HG02642 (cell line): Measurements from ENCODE around the gene ATRN.
"Not testable (repeated sequence)": the region's sequence is repeated elsewhere in the genome, so short reads cannot be mapped to it uniquely, and the experiment has no call there.

Source experiments
- ATAC-seq: cut with Tn5 transposase; IDR thresholded peaks from one replicate; pipeline ENCODE4 v1.9.1; 2021; ENCODE audit warnings: mild to moderate bottlenecking; ENCODE audit not compliant: unreplicated experiment, poor library complexity

Gene ATRN

DNA sequence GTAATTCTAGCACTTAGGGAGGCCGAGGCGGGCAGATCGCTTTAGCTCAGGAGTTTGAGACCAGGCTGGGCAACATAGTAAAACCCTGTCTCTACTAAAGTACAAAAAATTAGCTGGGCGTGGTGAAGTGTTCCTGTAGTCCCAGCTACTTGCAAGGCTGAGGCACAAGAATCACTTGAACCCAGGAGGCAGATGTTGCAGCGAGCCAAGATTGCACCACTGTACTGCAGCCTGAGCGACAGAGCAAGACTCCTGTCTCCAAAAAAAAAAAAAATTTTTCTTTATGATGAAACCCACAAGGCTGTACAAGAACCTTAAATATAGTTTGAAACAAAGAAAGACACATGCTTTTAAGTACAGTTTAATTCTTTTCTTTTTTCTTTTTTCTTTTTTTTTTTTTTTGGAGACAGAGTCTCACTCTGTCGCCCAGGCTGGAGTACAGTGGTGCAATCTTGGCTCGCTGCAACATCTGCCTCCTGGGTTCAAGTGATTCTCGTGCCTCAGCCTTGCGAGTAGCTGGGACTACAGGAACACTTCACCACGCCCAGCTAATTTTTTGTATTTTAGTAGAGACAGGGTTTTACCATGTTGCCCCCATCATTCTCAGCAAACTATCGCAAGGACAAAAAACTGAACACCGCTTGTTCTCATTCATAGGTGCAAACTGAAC lies 144.5 kb downstream of the ATRN start:
- not testable (repeated sequence) for ATAC-seq

DNA sequence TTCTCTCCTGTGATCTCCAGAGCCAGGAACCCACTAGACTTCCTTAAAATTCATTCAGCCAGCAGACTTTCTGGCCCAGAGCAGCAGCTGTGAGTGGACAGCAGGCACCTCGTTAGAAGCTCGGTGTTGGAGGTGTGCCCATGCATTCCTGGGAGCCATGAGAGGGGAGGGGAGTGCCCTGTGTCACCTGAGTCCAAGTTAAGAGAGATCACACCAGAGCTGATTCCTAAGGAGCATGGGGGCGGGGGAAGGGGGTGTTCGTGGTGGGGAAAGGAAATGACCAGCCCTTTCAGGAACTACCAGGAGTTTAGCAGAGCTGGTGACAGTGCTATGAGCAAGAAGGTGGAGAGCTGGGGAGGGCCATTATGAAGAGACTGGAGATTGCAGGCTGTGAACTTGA lies 145.4 kb downstream of the ATRN start:
- ATAC-seq, result no peak

DNA sequence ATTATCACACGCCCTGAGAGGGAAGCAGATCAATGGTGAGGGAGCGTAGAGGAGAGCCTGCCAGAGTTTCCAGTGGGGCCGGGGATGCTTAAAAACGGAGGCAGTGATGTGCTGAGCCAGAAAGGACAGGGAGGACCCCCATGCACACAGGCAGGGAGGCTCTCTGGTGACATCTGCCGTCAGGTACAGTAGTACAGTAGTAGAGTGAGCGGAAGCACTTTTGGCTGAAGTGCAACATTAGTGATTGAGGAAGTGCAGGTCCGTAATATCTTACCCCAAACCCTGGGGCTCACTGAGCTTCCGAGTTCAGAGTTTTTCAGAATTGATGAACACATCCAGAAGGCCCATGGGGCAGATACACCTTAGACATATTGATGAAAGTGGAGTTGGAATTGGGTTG lies 150.3 kb downstream of the ATRN start:
- ATAC-seq, result no peak

DNA sequence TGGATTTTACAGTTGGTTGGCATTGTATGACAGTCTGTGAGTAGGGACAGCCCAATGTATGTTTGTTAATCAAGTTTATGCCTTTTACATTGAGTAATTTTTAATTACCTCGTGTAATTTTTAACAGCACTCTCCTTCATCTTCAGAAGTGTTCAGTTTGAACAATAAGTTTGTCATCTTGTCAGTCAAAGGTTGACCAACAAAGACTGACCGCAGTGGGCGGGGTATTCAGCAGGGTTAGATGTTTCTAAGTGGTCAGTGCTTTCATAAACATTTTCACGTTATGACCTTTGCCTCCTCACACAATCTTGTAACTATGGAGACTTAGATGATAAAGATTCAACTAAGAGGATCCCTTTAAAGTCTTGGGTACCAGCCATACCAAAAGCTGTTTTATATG lies 151.6 kb downstream of the ATRN start:
- ATAC-seq, result no peak

DNA sequence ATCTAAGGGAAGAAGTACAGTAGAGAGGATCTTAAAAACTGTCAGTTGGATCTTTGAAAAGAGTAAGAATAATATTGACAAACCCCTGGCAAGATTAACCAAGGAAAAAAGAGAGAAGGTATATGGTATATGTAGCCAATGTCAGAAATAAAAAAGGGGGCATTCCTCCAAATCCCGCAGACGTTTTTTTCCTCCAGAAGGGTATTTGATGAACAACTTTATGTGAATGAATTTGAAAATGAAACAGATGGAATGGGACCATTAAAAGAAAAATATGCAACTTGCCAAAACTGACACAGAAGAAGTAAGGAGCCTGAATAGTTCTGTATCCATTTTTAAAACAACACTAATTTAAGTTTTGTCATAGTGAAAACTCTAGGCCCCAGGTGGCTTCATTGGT lies 156.7 kb downstream of the ATRN start:
- no peak for ATAC-seq

DNA sequence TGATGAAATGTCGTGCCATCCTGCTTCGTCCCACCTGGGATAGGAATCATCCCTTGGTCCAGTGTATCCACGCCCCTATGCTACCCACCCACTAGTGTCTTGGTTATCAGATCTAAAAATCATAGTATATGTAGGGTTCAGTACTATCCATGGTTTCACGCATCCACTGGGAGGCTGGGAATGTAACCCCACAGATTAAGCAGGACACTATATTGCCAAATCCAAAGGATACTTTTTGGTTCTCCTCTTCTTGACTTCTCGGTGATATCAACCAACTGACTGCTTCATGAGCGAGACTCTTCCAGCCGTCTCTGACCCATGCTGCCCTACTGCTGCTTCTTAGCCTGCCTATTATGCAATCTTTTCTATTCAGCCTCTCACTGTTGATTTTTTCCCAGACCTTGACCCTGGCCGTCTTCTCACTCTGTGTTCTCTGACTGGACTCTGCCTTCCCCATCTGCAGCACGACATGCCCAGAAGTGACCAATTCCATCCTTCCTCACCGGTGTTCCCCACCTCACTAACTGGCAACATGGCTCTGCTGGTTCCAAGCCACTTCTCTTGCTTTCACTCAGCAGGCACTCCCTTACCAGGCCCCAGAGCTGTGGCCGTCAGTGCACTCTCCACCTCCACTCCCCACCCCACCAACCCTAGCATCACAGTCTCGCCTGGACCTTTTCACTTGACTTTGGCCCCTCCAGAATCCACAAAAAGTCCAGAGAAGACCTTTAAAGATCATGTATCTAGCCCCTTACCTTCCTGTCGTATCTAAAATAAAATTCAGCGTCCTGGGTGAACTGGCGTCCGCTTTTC lies 157.9 kb downstream of the ATRN start:
- no peak for ATAC-seq

DNA sequence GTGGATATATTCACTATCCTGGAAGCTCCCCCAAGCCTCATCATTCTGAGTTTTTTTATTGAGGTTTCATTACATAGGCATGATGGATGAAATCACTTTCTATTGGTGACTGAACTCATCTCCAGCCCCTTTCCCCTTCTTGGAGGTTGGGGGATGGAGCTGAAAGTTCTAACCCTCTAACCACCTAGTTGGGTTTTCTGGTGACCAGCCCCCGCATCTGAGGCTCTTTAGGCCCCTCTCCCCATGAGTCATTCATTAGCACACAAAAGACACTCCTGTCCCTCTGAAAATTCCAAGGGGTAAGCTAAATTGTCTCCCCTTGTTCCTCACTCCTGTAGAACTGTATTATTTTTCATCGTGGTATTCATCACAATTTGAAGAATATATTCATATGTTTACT lies 159.1 kb downstream of the ATRN start:
- ATAC-seq, result no peak

DNA sequence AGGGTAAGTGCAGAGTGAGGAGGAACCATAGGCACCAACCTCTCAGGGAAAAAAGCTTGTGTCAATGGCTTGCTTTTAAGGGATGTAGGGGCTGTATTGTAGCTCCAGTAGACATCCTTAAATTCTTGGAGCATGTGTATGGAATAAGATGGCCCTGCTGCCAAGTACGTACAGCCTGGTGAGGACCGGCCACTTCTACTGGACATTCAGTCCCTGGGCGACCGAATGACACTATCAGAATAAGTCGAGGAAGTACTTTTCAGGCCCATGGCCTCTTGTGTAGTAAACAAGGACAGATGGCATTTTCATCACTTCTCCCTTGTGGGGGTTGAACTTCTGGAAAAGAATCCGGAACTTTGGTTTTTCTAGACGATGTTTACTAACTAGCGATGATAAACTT lies 159.6 kb downstream of the ATRN start:
- ATAC-seq, result no peak

DNA sequence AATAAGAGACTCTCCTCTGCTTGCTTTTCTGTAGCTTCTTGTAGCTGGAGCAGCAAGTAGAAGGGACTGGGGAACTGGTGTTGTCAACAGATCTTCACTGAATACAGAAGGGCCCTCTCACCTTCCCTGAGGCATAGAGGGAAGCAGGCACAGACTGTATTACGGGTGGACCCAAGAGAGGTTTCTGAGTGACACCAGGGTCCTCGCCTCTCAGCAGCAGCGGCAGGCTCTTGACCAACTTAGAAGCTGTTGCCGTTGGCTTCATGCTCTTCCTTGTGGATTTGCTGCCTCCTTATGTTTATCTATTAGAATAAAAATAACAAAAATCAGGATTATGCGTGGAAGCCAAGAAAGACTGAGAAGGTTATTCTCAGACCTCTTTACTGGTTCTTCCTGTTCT lies 160.7 kb downstream of the ATRN start:
- ATAC-seq, result no peak

DNA sequence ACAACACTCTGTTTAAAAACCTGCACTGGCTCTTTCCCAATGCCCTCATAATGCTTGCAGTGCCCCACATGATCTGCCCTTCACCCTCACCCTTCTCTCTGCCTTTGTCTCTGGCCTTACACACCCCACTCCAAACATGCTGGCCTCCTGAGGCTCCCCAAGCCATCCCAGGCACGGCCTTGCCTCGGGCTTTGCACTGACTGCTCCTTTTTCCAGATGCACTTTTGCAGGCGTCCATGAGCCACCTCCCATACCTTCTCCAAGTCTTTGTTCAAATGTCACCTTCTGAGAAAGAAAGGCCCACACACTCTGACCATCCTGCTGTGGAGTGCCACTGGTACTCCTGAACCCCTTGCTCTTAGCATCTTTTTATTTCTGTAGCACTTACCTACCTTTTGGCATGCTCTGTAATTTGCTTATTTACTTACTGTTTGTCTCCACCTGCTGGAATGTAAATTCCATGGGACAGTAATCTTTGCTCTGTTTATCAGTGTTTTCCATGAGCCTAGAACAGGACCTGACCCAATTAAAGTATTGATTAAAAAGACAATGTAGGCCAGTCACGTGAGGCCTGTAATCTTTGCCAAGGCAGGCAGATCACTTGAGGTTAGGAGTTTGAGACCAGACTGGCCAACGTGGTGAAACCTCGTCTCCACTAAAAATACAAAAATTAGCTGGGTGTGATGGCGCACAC lies 161.6 kb downstream of the ATRN start:
- no peak for ATAC-seq

DNA sequence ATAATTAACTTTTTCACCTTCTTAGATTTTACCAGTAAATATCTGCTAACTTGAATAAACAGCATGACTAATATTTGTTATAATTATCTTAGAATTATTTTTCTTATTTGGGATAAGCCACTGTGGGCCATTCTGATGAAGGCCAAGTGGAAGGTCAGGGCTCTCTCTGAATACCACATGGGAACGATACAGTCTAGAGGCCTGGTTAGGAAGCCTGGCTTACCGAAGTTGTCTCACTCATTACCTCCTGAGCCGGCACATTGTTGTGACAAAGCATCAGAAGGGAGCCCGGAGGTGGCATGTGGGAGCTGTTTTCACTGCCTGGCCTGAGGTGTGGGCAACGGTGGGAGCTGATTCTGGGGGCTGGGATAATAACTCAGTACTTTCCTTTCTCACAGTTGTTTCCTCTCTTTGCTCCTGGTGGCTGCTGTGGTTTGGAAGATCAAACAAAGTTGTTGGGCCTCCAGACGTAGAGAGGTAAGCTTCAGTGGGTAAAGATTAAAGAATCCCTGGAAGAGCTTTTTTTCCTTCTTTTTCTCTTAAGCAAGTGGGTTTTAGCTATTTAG lies 163.2 kb downstream of the ATRN start:
- ATAC-seq, result no peak

DNA sequence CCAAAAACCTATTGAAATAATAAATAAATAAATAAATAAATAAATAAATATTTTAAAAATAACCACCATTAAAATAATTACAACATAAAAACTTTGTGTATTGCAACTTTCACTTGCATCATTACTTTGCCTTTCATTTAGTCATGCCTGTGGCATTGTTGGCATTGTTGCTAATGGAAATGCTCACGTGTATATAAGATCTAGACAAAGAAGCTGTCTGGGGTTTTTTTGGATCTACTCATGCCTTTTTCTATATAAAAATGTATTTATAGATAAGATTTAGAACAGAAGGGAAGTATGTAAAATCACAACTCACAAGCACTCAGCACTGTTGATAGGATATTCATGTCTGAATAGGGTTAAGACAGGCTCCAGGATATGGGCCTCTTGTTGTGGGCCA lies 164.5 kb downstream of the ATRN start:
- no peak for ATAC-seq

DNA sequence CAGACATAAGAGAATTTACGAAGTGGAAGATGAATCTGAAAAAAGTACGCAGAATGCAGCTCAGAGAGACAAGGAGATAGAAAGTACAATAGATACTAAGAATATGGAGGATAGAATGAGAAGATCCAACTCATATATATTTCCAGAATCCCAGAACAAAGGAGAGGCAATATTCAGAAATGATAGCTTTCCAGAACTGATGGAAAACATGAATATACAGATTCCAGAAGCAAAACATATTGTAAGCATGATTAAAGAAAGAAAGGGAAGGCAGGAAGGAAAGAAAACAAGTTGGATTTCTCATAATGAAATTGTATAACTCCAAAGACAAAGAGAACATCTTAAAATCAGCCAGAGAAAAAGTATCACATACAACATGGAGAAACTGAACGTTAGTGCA lies 169.4 kb downstream of the ATRN start:
- no peak for ATAC-seq

DNA sequence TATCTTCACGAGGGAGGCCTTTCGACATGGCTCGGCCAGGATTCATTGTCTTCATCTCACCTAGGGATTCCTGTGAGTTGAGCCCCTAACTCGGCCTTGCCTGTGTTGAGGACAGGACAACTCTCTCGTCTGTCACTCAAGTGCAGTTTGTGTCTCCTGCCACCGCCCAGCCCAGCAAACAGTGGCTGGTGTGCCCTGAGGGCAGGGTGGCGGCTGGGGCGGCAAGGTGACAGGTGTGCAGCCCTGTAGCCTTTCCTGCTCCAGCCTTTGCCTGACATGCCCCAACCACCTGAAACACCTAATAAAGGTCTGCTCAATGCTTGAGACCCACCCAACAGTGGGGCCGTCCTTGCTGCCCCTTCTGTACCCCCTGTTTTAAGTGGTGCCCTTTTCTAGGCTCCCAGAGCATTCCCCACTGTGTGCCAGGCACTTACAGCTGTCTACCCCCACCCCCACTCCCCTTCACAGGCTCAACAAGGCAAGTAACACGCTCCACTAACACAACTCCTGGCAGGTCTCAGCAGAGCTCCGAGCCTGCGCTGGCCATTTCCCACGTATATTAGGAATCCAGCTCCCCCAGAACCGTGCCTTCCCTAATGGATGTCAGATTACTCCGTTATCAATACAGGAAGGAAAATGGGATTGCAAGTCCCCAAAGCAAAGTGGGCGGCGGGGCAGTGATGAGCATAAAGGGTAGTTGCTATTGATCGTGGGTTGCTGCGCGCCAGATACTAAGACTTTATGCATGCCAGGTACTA lies 174.7 kb downstream of the ATRN start:
- no peak for ATAC-seq

DNA sequence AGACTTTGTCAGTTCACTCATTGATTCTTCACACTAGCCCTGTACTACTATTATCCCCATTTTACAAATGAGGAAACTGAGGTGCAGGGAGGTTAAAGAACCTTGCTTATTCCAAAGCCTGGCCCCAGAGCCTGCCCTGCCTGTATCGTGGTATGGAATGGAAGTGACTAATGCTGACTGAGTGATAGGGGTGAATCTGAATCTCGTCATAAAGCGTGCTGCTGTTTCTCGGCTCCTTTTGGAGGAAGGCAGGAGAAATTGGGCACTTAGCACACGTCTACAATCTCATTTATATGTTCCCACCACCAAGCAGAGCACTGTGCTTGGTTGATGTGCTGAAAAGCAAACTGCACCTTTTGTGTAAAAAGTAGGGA lies 175.2 kb downstream of the ATRN start:
- ATAC-seq, result no peak

DNA sequence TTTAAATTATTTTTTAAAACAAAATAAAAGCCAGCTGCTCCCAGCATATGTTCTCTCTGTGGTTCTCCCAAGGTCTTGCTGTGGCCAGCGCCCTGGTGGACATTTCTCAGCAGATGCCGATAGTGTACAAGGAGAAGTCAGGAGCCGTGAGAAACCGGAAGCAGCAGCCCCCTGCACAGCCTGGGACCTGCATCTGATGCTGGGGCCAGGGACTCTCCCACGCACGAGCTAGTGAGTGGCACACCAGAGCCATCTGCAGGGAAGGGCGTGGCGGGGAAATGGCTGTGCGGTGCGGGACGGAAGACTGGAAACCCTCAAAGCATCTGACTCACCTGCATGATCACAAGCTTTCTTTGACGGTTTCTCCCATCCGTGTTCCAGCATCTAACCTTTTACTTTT lies 175.8 kb downstream of the ATRN start:
- ATAC-seq, result no peak

DNA sequence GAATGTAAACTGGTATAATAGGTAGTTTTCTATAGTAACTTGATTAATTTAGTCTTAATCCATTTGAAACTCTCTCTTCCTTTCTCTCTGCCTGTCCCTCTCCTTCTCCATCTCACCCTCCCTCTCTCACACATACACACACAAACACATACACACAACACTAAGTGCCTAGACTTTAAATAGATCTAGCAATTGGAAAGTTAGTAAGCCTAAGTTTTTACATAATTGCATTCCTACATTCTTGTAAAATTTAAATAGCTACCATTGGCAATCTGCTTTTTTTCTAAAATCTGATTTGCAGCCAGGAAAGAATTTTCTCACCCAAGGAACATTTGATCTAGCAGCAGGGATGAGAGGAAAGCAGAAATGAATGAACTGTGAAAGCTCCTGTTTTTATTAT lies 176.7 kb downstream of the ATRN start:
- no peak for ATAC-seq

DNA sequence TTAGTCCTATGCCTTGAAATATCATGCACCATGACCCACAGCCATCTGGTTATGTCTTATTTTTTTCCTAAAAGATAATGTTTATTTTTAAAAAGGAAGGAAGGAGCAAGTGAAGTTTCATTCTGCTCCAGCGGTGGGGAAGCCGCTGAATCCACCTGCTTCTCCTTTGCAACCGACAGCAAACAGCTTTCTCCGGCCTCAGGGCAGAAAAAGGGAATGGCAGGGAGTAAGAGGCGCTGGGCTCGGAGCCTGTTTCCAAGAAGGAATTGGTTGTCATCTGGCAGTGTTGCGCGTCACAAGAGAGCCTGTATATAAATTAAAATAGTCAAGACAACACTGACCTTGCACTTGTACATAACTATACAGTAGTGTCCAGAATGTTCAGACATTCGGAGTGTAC lies 178.1 kb downstream of the ATRN start:
- ATAC-seq, result no peak

DNA sequence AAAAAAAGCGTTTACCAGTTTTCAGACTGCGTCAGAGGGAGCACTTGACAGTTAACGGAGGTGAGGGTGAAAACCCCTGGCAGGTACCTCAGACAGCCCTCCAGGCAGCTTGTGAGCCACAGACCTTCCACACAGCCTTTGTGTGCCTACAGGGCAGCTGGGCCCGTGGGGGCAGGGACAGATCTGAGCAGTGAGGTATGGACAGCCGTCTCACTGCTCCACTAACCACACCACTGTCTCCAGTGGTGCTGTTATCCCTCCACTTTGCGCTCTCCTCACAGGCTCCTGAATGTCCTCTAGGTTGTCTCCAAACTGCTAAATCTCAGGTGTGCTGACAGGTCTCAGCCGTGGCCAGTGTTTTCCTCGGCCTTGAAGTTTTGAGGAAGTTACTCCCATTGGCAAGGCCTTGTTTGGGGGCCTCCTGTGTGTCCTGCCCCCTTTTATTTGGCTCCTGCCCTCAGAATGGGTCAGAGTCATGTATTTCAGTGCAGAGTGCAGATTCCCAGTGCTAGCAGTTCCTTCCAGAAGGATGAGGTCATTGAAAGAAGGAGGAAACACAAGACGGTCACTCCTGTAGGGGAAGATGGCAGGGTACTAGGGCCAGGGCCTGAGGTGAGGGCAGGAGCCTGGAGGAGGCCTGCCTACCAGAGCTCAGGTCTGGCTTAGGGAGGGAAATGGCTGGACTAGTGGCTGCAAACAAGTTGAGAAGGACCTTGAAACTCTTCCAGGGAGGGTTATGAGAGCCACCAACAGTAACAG lies 180.6 kb downstream of the ATRN start:
- no peak for ATAC-seq

DNA sequence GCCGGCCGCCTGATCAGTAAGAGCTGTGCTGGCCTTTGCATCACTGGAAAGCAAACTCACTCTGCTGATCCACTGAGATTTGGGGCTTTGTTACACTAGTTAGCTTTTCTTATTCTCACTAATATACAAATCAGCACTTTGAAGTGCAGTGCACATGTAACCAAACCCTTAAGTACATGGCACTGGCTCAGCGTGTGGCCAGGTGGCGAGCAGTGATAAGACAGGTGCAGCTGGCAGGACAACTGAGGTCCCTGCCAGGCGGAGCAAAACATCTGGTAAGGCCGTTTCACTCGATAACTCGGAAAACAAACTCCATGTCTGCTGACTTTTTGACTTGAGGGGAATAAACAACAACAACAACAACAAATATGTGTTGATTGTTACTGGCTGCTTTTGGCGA lies 181.4 kb downstream of the ATRN start:
- no peak for ATAC-seq
